ENCODE results near the gene UBE2R2.
"Not testable (repeated sequence)": the region's sequence is repeated elsewhere in the genome, so short reads cannot be mapped to it uniquely, and the experiment has no call there.

The UBE2R2 gene

DNA sequence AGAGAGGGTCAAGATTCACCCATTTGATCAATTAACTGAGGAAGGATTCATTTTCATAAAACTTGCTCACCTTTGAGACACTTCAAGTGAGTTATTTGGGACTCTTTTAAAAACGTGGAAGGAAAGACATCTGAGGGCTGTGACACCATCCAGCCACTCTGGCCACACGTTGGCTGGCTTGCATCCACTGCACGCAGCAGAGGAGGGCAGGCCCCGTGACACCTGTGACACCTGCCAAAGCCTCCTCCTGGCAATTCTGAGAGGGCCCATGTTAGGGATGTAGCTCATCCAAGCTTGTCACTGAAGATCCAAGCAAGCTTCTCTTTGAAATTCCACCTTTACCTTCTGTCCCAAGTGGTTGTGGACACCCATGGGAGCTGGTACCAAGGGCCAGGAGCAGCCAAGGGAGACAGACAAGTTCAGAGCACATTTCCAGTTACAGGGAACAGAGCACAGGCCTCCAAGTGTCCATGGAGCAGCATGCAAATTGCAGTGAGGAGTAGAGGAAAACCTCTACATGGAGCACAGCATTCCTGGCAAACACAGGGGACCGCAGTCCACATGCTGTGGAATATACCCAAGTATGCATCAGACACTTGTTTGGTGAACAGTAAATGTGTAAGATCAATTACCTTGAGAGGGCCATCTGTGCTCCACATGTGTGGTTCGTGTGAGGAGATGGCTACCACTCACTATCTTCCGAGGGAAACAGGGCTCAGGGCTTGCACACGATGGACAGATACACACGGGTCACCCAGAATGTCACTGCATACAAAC, 16.8 kb upstream of the UBE2R2 start:
- DNase-seq (ENCODE audit: low read depth in 2 of 2, low spot score in 1 of 2) = no peak

DNA sequence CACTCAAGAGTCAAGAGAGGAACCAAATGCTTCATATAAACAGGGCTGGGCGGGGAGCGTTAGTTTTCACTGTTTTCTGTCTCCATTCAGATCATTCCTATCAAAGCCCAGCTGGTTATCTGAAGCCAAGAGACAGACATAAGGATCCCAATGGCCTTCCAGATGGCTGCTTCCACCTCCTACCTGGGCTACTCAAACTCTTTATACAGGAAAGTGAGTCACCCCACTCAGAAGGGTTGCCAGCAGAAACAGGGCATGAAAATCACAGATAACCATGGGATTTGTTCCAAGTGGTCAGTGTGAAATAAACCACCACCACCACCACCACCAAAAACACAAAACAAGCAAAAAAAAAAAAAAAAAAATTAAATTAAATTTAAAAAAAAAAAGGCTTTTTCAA, 16.1 kb upstream of the UBE2R2 start:
- no peak for DNase-seq (ENCODE audit: low read depth in 2 of 2, low spot score in 1 of 2)

DNA sequence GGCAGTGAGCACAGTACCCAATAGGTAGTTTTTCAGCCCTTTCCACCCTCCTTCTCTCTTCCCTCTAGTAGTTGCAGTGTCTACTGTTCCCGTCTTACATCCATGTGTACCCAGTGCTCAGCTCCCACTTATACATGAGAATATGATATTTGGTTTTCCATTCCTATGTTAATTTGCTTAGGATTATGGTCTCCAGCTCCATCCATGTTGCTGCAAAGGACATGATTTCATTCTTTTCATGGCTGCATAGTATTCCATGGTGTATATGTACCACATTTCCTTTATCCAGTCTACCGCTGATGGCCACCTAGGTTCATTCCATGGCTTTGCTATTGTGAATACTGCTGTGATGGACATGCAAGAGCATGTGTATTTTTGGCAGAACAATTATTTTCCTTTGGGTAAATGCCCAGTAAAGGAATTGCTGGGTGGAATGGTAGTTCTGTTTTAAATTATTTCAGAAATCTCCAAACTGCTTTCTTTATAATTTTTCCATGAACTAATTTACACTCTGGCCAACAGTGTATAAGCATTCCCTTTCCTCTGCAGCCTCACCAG, 14.9 kb upstream of the UBE2R2 start:
- not testable (repeated sequence) for DNase-seq (ENCODE audit: low read depth in 2 of 2, low spot score in 1 of 2)

DNA sequence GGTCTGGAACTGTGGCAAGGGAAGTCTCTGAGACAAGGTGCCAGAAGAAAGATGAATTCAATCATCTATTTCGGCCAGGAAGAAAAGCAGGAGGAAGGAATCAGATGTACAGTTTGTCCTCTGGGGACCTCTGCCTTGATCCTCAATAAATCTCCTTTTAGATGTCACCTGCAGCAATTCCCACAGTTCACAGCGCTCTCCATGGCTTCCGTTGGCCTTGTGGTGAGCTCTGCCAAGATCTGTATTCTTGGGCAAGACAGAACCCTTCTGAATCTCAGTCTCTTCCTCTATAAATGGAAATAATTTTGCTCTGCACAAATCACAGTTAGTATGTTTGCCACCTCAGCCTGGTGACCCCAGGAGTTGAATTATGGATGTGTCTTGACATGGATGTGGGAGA, 12.8 kb upstream of the UBE2R2 start:
- DNase-seq (ENCODE audit: low read depth in 2 of 2, low spot score in 1 of 2) = not testable (repeated sequence)

DNA sequence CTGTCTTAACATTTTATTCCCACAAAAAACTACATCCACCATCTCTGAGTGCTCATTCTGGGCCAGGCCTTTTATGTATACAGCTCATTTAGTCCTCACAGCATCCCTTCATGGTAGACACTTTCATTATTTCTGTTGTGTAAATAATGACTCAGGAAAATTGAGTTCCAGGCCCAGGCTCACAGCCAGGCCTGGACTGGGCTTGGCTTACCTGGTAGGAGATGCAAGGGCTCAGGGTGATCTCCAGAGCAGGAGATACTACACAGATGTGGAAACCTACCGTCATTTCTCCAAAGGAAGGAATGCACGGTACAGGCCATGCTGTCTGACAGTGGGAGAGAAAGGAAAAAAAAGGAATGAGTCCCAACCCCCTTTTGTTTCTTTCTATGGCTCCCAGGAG, 9.8 kb upstream of the UBE2R2 start:
- not testable (repeated sequence) for DNase-seq (ENCODE audit: low read depth in 2 of 2, low spot score in 1 of 2)

DNA sequence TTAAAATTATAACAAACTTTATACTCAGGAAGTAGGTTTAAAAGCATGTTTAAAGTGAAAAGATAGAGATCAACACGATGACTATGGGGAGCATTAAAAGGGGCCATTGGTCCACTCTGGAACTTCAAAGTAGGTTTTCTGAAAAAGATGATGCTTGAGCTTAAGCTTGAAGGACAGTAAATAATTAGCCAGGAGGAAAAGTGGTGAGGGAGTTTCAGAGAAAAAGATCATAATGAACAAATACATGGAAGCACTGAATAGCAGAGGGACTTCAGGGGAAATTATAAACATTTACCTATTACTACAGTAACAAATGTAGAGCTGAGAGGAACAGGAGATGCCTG, 8.0 kb upstream of the UBE2R2 start:
- not testable (repeated sequence) for DNase-seq (ENCODE audit: low read depth in 2 of 2, low spot score in 1 of 2)

DNA sequence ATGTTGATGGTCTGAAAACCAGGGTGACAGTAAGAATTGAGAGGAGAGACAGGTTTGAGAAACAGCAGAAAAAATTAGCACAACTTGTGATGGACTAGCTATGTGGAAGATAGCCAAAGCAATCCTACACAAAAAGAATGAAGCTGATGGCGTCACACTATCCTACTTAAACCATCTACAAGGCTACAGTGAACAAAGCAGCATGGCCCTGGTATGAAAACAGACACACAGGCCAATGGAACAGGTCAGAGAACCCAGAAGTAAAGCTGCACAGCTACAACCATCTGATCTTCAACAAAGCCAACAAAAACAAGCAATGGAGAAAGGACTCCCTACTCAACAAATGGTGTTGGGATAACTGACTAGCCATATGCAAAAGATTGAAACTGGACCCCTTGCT, 7.5 kb upstream of the UBE2R2 start:
- DNase-seq (ENCODE audit: low read depth in 2 of 2, low spot score in 1 of 2) = no peak

DNA sequence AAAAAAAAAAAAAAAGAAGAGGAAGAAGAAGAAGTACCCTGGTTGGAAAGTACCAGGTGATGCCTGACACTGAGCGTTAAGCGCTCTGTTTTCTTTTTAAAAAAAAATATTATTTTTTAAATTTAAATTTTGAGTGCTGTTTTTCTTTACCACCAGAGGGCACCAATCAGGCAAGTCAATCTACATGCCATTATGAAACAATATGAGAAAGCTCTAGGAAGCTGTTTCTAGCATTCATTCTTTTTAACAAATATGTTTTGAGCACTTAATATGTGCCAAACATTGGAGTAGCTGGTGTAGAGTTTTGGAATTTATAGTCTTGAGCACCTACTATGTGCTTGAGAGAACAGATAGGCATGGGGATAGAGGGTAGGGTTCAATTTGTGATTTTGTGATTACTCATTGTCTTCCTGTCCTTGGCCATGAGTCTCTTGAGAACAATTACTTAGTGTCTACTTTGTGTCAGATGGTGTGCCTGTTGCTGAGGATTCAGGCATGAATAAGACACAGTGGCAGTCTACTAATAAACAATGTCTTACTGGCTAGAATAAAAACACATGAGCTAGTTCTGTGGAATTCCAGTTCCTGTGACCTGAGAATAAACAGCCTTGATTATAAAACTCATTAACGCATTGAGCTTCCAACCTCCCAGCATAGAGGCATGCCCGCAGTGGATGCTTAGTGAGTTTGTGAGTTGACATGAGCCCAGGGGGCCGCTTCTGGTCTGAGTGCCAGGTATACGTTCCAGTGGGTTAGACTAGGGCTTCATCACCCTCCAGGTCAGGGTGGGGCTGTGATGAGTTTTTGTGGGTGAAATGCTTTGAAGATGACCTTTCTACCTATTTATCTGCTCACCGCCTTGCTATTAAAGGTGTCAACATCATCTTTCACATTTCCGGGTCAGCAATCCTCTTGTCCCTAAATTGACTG, 3.0 kb upstream of the UBE2R2 start:
- DNase-seq (ENCODE audit: low read depth in 2 of 2, low spot score in 1 of 2) = no peak

DNA sequence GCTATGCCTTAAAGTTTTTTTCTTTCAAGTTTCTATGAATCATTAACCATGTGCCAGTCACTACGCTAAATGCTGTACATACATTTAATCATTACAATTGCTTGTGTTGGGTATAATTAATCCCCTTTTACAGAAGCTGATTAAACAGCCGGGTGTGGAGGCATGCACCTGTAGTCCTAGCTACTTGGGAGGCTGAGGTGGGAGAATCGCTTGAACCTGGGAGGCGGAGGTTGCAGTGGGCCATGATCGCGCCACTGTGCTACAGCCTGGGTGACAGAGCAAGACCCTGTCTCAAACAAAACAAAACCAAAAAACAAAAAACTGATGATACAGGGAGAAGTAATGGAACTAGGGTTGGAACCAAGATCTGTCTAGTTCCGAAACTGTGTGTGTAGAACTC, 1.2 kb upstream of the UBE2R2 start:
- no peak for DNase-seq (ENCODE audit: low read depth in 2 of 2, low spot score in 1 of 2)

DNA sequence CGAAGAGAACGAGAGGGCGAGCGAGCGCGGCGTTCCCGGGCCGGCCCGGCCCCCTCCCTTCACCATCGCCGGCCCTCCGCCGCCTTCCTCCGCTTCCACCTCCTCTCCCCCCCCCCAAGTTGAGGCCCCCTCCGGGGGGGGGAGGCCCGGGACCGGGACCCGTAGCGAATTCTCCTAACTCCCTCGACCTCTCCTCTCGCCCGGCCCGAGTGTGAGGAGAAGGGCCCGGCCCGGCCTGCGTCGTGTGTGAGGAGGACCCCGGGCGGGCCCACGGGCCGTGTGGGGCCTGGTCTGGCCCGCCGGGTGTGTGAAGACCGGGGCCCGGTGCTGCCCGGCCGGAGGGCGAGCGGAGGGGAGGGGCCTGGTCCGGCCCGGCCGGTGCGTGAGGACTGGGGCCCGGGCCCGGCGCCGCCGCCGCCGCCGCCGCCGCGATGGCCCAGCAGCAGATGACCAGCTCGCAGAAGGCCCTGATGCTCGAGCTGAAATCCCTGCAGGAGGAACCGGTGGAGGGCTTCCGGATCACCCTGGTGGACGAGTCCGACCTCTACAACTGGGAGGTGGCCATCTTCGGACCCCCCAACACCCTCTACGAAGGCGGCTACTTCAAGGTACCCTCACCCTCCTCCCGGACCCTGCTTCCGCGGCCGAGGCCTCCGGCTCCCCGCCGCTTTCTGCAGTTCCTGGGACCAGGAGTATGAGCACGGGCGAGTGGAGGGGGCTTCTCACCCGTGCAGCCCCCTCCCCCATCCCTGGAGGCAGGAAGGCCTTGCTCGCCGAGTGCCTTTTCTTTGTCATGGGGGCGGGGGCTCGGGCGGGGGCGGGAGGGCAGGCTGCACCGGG, 587 bp downstream of the UBE2R2 start:
- peak in 1 of 2 donors; percentile 6 for DNase-seq (ENCODE audit: low read depth in 2 of 2, low spot score in 1 of 2)

DNA sequence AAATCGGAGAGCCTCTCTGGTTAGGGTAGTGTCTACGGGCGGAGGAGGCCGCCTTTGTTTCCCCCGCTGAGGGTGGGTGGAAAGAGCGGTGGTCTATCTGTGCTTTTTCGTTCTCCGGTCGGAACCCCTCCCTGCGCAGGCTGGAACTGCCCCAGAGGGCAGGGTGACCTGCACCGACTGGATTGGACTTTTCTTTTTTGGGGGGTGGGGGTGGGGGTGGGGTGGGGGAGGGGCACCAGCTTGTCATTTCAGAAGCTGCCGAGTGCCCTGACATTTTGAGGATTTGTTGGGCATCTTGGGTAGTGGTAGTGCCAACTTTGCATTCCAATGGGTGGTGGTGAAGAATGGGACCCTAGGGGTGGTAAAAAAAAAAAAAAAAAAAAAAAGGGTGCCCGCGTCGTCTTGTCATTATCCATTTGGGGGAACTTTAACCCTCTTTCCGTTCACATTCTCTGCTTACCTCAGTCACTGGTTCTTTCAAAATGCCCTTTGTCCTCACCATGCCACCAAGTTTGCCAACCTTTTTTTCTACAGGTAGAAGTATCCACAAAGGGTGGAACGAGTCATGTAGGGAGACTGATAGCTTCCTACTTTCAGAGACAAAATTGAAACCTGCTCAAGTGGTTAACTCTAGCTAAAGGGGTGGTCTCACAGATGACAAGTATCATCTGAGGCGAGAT, 1.3 kb downstream of the UBE2R2 start:
- no peak for DNase-seq (ENCODE audit: low read depth in 2 of 2, low spot score in 1 of 2)

DNA sequence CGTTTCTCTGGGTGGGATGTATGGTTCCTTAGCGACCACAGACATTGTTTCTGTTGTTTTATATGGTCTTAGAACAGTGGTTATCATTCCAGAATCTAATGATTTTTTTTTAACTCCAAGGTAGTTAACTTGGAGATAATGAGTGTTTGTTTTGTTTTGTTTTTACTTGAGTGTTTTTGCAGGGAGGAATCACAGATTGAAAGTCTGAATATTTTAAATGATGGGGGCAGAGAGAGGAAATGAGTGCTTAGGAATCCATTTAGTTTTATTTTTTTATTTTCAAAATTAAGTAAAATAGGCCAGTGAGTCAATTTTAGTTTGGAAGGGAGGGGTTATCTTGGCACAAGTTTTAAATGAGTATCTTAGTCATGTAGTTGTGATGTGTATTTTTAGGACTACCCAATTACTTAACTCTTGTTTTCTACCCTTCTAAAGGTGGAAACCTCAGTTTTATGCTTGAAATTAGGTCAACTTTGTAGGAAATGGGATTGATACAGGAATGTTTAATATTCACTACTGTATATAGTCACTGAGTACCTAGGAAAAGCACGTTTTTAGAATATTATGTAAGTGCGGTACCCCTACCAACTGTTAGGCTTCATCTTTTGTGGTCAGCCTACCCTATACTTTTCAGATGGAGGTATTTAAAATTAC, 2.0 kb downstream of the UBE2R2 start:
- no peak for DNase-seq (ENCODE audit: low read depth in 2 of 2, low spot score in 1 of 2)

DNA sequence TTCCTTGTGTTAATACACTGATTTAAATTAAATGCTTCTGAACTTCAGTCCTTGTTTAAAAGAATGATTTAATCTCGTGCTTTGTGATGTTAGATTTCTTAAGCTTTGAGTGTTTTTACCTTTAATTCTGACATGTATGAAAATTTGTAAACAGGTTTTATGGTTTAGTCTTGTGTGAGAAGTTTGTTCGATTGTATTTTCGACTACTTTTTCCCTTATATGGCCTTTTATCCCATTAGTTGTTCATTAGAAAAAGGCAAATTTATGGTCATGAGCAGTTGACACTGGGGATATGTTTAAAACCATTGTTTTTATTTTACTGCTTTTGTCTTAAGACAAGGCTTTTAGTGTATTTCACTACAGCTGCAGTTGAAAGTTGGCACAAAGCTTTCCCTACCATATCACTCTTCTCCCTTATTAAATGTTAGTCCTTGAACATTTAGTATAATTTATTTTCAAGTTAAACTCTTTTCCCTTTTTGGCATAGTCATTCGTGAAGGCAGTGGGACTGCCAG, 3.3 kb downstream of the UBE2R2 start:
- no peak for DNase-seq (ENCODE audit: low read depth in 2 of 2, low spot score in 1 of 2)

DNA sequence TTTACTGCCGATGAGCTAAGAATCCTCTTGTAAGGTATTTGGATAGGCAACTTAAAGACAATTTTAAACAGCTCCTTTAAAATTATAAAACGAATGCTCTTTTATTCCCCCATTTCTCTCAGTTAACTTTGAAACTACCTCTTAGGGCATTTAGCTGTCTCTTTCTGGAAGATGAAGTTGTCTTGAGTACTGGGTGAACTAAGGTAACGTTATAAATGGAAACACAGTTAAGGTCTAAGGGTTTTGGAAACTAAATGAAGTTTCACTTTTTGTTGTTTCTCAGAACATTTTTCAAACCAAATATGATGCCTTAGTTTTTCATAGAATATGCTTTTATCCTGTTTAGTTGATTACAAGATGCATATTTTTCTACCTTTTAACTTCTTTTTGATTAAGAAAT, 6.8 kb downstream of the UBE2R2 start:
- DNase-seq (ENCODE audit: low read depth in 2 of 2, low spot score in 1 of 2) = no peak

DNA sequence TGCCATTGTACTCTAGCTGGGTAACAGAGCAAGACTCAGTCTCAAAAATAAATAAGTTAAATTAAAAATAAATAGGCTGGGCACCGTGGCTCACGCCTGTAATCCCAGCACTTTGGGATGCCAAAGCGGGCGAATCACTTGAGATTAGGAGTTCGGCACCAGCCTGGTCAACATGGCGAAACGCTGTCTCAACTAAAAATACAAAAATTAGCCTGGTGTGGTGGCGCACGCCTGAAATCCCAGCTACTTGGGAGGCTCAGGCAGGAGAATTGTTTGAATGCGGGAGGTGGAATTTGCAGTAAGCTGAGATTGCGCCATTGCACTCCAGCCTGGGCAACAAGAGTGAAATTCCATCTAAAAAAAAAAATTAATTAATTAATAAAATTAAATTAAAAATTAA, 10.3 kb downstream of the UBE2R2 start:
- DNase-seq (ENCODE audit: low read depth in 2 of 2, low spot score in 1 of 2) = not testable (repeated sequence)

DNA sequence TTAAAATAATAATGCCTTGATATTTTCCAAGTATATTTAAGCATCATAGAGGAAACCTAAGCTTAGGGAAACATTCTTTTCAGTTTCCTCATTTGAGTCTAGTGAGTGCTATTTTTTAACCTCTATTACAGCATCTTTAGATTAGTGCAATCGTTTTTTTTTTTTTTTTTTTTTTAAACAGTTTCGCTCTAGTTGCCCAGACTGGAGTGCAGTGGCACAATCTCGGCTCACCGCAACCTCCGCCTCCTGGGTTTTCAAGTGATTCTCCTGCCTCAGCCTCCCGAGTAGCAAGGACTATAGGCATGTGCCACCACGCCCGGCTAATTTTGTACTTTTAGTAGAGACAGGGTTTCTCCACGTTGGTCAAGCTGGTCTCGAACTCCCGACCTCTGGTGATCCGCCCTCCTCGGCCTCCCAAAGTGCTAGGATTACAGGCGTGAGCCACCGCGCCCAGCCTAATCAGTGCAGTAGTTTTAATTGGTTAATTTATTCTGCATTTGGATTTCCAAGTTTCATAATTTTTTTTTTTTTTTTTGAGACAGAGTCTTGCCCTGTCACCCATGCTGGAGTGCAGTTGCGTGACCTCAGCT, 12.8 kb downstream of the UBE2R2 start:
- not testable (repeated sequence) for DNase-seq (ENCODE audit: low read depth in 2 of 2, low spot score in 1 of 2)

DNA sequence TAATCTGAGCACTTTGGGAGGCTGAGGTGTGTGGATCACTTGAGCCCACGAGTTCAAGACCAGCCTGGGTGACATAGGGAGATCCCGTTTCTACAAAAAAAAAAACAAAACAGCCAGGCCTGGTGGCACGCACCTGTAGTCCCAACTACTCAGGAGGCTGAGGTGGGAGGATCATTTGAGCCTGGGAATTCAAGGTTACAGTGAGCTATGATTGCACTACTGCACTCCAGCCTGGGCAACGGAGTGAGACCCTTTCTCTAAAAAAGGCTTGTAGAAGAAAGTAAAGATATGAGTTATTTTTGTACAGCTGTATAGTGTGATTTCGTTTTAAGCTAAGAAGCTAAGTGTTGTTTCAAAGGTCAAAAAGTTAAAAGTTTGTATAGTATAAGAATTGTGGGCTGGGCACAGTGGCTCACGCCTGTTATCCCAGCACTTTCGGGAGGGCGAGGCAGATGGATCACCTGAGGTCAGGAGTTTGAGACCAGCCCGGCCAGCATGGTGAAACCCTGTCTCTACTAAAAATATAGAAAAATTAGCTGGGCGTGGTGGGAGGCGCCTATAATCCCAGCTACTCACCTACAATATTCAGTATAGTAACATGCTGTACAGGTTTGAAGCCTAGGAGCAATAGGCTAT, 18.8 kb downstream of the UBE2R2 start:
- no peak for DNase-seq (ENCODE audit: low read depth in 2 of 2, low spot score in 1 of 2)

DNA sequence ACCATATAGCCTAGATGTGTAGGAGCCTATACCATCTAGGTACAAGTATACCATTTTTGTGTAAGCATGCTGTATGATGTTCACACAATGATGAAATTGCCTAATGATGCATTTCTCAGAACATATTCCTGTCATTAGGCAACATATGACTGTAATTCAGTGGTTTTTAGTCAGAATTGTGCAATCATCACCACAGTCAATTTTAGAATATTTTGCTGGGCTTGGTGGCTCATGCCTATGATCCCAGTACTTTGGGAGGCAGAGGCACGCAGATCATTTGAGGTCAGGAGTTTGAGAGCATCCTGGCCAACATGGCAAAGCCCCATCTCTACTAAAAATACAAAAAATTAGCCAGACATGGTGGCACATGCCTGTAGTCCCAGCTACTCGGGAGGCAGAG, 19.3 kb downstream of the UBE2R2 start:
- DNase-seq (ENCODE audit: low read depth in 2 of 2, low spot score in 1 of 2) = not testable (repeated sequence)

DNA sequence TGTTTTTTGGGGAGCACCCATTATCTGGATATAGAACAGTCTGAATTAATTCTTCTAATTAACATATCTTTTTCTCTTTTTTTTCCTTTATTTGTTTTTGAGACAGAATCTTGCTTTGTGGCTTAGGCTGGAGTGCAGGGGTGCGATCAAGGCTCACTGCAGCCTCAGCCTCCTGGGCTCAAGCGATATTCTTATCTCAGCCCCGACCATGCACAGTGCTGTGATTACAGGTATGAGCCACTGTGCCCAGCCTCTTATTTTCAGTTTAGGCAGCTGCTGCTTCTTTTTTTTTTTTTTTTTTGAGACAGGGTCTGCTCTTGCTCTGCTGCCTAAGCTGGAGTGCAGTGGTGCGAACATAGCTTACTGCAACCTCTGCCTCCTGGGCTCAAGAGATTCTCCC, 20.2 kb downstream of the UBE2R2 start:
- DNase-seq (ENCODE audit: low read depth in 2 of 2, low spot score in 1 of 2) = no peak

Measured in stimulated activated CD8-positive, alpha-beta memory T cell treated with anti-CD3 and anti-CD28 coated beads, Interleukin-4, amount 100 ng/mL, for 1 hour (primary cell).